ENCODE measurements around the gene NRP1.

Gene NRP1

DNA sequence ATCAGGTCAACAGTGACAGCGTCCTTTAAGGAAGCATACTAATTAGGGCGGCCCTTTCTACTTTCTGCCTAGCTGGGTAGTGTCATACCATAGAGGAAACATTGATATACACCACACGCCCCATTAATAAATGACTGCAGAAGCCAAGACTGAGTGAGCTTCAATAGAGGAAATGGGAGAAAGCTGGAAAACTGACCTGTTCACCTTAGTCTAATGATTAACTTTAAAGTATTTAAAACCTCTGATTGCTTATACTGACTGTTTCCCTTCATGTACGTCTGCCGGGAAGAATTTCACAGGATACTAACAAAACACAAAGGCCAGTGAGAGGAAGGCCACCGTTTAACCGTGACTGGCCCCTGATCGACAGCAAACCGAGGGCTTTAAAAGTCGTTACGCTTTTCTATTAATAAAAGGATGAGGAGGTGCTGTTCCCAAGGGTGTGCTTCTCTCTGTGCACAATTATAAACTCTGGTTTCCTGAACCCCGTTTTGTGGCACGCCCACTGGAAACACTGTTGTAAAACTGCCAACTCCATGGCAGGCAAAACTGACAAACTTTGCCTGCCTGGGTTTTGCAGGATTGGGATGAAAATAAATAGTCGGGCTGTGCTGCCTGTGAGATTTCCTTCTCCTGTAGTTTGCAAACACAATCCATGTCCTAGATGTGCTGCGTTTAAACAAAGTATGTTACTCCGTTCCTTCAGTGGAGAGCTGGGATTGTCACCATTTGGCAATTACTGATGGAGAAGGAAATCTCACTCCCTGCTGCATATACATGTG, 137.6 kb downstream of the NRP1 start:
- no peak overlapping the region for H3K4me3 ChIP-seq (ENCODE audit: control insufficient read depth, low read depth, low read length)
- TF ChIP-seq, protein P1, sequence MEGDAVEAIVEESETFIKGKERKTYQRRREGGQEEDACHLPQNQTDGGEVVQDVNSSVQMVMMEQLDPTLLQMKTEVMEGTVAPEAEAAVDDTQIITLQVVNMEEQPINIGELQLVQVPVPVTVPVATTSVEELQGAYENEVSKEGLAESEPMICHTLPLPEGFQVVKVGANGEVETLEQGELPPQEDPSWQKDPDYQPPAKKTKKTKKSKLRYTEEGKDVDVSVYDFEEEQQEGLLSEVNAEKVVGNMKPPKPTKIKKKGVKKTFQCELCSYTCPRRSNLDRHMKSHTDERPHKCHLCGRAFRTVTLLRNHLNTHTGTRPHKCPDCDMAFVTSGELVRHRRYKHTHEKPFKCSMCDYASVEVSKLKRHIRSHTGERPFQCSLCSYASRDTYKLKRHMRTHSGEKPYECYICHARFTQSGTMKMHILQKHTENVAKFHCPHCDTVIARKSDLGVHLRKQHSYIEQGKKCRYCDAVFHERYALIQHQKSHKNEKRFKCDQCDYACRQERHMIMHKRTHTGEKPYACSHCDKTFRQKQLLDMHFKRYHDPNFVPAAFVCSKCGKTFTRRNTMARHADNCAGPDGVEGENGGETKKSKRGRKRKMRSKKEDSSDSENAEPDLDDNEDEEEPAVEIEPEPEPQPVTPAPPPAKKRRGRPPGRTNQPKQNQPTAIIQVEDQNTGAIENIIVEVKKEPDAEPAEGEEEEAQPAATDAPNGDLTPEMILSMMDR (conservative IDR thresholded peaks at IDR 0.05; ENCODE audit: control insufficient read depth, insufficient read depth, low read depth, low read length) = no peak

DNA sequence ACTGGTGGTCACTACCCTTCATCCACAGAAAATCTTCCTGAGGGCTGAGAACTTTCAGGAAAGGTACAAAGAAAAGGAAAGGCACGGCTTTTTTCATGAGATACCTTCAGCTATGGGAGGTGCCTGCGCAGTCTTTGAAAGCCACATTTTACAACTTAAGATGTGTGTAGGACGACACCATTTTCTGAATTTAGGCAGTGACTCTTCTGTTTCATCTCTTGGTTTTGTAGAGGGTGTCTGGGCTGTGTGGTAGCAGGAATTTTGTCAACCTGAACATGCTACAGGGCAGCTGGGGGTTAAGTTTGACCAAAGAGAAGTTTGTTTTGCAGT, 138.1 kb downstream of the NRP1 start:
- no peak for DNase-seq (ENCODE audit: low read depth)
- no peak overlapping the region for H3K4me3 ChIP-seq (ENCODE audit: control insufficient read depth, low read depth, low read length)
- TF ChIP-seq, protein P1 (conservative IDR thresholded peaks at IDR 0.05; ENCODE audit: control insufficient read depth, insufficient read depth, low read depth, low read length) = no peak

More for the DNA sequence above, 137.6 kb downstream of the NRP1 start:
- no peak for DNase-seq (ENCODE audit: low read depth)

DNA sequence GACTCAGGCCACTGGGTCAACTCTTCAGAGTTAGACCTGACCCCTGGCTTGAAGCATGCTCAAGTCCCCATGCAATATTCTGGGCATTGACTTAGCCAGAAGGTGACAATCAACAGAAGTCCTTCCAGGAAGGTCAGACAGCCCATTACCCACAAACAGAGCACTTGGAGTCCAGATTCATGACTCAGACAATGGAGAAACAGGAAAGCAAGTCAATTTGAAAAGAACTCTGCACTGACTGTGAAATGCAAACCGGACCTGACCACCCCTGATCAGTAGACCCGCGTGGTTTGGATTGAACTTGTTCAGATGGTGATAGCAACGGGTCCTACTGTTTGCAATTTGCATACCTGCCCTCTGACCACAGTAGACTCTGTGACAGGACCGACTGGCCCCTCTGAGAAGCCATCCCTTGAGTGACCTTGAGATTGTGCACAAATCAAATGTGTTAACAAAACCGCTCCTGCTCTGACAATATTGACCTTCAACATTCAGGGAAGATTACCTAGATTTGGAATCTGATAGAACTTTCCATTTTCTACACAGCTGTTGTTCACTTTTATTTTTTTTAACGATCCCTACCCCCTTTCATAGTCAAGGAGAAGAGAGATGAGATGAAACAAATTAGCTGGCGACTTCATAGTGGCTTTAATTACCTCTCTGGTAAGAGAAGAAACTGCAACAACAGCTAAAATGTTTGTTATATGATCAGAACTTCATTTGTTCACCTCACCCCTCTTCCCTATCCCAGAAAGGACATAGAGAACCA, 138.7 kb downstream of the NRP1 start:
- TF ChIP-seq, protein P1 (conservative IDR thresholded peaks at IDR 0.05; ENCODE audit: control insufficient read depth, insufficient read depth, low read depth, low read length) = no peak
- peak; percentile 49 for DNase-seq (ENCODE audit: low read depth)
- H3K4me3 ChIP-seq (ENCODE audit: control insufficient read depth, low read depth, low read length) = no peak overlapping the region

DNA sequence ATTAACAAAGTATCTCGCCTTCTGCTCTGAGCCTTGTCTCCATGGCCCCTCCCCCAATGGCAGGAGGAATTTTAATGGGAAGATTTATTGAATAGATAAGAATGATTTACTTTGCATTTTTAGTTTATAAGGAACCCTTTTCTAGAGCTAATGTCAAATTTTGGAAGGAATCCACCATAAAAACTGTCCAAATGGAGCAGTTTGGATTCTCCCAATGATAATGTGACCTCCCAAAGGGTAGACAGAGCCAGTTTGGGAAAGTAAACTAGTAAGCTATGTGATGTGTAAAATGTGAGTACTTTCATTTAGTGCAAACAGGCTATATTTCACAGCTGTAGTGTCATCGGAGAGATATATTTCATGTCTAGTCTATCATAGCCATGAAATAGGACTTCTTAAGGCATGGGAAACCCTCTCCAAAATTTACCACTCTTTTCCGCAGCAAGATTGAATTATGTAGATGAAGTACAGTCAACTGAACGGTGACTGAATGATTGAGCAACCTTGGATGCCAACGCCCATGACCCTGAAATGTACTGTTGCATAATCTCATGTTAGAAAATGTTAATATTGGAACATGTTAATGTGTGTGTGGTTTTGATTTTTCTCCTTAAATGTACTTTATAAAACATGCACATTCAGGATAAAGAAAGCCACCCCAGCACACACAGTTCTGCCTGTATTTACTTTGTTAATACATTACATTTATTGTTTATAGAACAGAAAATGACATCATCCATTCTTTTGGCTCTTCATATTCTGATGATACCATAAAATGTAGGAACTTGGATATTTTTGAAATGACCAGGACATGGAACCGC, 140.6 kb downstream of the NRP1 start:
- H3K4me3 ChIP-seq (ENCODE audit: control insufficient read depth, low read depth, low read length) = no peak overlapping the region
- TF ChIP-seq, protein P1 (conservative IDR thresholded peaks at IDR 0.05; ENCODE audit: control insufficient read depth, insufficient read depth, low read depth, low read length) = no peak
- peak; percentile 67 for DNase-seq (ENCODE audit: low read depth)

DNA sequence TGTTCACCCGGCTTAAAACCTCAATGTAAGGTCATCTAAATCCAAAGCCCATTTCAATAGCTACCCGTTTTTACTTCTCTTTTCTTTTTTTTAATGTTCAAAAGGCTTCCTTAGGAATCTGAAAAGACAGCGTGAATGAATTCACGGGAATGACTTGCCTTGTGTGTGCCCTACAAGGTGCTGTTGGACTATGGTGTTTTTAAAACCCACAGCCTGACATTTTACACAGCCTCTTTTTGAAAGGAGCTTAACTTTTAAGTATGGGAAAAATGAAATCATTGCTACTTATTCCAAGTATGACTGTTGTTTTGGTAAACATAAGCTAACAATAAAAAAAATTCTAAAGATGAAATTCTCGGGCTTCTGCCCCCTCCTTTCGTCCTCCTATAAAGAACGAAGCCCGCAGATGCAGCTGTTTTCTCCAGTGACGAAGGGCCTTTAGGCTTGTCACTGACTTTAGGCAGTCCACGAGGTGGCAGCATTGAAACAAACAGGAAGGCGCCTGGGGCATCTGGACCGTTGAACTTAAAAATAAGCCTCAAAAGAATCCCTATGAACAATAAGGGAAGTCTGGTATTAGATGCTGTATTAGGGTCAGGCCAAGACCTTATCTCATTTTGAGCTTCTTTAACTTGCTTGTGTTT, 141.3 kb downstream of the NRP1 start:
- H3K4me3 ChIP-seq (ENCODE audit: control insufficient read depth, low read depth, low read length) = no peak overlapping the region
- peak; percentile 86 for DNase-seq (ENCODE audit: low read depth)
- TF ChIP-seq, protein P1 (conservative IDR thresholded peaks at IDR 0.05; ENCODE audit: control insufficient read depth, insufficient read depth, low read depth, low read length) = peak; percentile 68

DNA sequence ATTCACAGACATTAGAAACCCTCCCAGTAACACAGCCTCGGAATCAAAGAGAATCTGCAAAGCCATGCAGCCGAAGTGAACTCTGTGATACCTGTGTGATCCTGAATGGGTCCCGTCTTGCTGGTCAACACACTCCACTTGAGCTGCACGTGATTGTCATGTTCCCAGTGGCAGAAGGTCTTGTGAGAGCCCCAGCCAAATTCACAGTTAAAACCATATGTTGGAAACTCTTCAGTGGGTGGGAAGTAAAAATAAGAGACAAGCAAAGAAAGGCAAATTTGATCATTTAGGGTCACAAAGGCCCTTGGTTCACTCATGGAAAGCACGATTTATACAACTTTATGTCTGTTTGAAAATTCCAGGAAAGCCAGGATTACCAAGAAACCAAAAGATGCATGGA, 142.3 kb downstream of the NRP1 start:
- no peak overlapping the region for H3K4me3 ChIP-seq (ENCODE audit: control insufficient read depth, low read depth, low read length)
- TF ChIP-seq, protein P1 (conservative IDR thresholded peaks at IDR 0.05; ENCODE audit: control insufficient read depth, insufficient read depth, low read depth, low read length) = no peak
- DNase-seq (ENCODE audit: low read depth) = no peak

Data from fibroblast of mammary gland (primary cell).